SU-DHL-6 (cell line): ENCODE data around the gene RSBN1L.
"Not testable (repeated sequence)": the region's sequence is repeated elsewhere in the genome, so short reads cannot be mapped to it uniquely, and the experiment has no call there.

Experiments used
- H2AFZ ChIP-seq: fragments of 200-600 bp; sonication (generic); 2 replicates; pipeline ENCODE4 v1.6.1; 2014; ENCODE audit warnings: low read depth, mild to moderate bottlenecking, moderate library complexity, mixed read lengths, antibody characterized with exemption, low read length; ENCODE audit not compliant: severe bottlenecking
- H3F3A ChIP-seq: fragments of 200-600 bp; shearing (Covaris generic); 2 replicates; pipeline ENCODE4 v1.6.0; 2016; ENCODE audit warnings: antibody characterized with exemption, mild to moderate bottlenecking; ENCODE audit not compliant: insufficient read depth
- H3K27ac ChIP-seq: fragments of 200-600 bp; sonication (generic); 2 replicates; pipeline ENCODE4 v1.5.1; 2016; ENCODE audit warnings: low read depth, mild to moderate bottlenecking, low read length, moderate library complexity, mixed read lengths
- H3K27me3 ChIP-seq: fragments of 200-600 bp; sonication (generic), shearing (Covaris generic); 2 replicates; pipeline ENCODE4 v1.6.0; 2014; ENCODE audit warnings: mild to moderate bottlenecking, low read length
- H3K36me3 ChIP-seq: fragments of 200-600 bp; sonication (generic); 2 replicates; pipeline ENCODE4 v1.6.1; 2014; ENCODE audit warnings: mild to moderate bottlenecking, low read length, mixed read lengths
- H3K4me2 ChIP-seq: fragments of 300-600, 200-600 bp; shearing (Covaris generic), sonication (generic); 2 replicates; pipeline ENCODE4 v1.6.0; 2014; ENCODE audit warnings: low read length, low read depth, mild to moderate bottlenecking; ENCODE audit not compliant: poor library complexity, severe bottlenecking
- H3K4me3 ChIP-seq: fragments of 200-600 bp; sonication (generic); 2 replicates; pipeline ENCODE4 v1.5.1; 2014; ENCODE audit warnings: antibody characterized with exemption, low read length, mild to moderate bottlenecking, mixed read lengths; ENCODE audit not compliant: insufficient read depth, poor library complexity, severe bottlenecking
- H3K79me2 ChIP-seq: fragments of 200-600 bp; sonication (generic); 2 replicates; pipeline ENCODE4 v1.6.1; 2014; ENCODE audit warnings: mild to moderate bottlenecking, low read length, moderate library complexity; ENCODE audit not compliant: insufficient read depth
- H3K9ac ChIP-seq: fragments of 200-600 bp; sonication (generic); 2 replicates; pipeline ENCODE4 v1.7.0; 2014; ENCODE audit warnings: mild to moderate bottlenecking, low read length
- H3K9me2 ChIP-seq: fragments of 200-600 bp; sonication (generic); replicated peaks from 2 replicates; pipeline ENCODE4 v1.6.1; 2014; ENCODE audit warnings: low read length; ENCODE audit not compliant: insufficient read depth
- H3K9me3 ChIP-seq: fragments of 200-600 bp; sonication (generic); 2 replicates; pipeline ENCODE4 v1.6.1; 2014; ENCODE audit warnings: low read length, mixed read lengths; ENCODE audit not compliant: insufficient read depth
- H4K20me1 ChIP-seq: fragments of 200-600 bp; sonication (generic); 2 replicates; pipeline ENCODE4 v1.6.1; 2014; ENCODE audit warnings: low read depth, mild to moderate bottlenecking, antibody characterized with exemption, low read length, moderate library complexity, mixed read lengths
- CTCF ChIP-seq: fragments of 200-600 bp; sonication (generic); IDR thresholded peaks from one replicate; pipeline ENCODE4 v1.5.1; 2017; ENCODE audit warnings: antibody characterized with exemption, mild to moderate bottlenecking, low read length, moderate library complexity; ENCODE audit not compliant: insufficient read depth, poor library complexity, severe bottlenecking
- EZH2phosphoT487 ChIP-seq: fragments of 200-600 bp; sonication (generic), shearing (Covaris generic); conservative IDR thresholded peaks from 2 replicates; pipeline ENCODE4 v1.6.1; 2018; ENCODE audit warnings: mild to moderate bottlenecking, antibody characterized with exemption, low read length, moderate library complexity, mixed read lengths

The RSBN1L gene

GRCh38 chr7:77716804-77717203 lies 20.5 kb downstream of the RSBN1L start:
- Histone ChIP-seq H3K9ac (no peak overlapping the region), H3K36me3 (peaks cover 17% of the 10 kb centered on the region; the same call in 1 of the 2 replicates), H3F3A (peaks cover 12% of the 10 kb centered on the region; the same call in 1 of the 2 replicates), H3K79me2 (peaks cover 100% of the 10 kb centered on the region), H3K27me3 (no peaks in the 10 kb centered on the region), H2AFZ (no peak overlapping the region), H3K4me2 (no peak overlapping the region), H3K27ac (no peak overlapping the region), H3K4me3 (no peak overlapping the region), H3K9me2 (no peaks in the 10 kb centered on the region), H3K9me3 (no peaks in the 10 kb centered on the region), H4K20me1 (peaks cover 64% of the 10 kb centered on the region)
- no peak for TF ChIP-seq CTCF
- no peak for TF ChIP-seq EZH2phosphoT487

GRCh38 chr7:77717566-77717965 lies 21.3 kb downstream of the RSBN1L start:
- not testable (repeated sequence) for H2AFZ ChIP-seq, H3K9me2 ChIP-seq, H3K4me2 ChIP-seq, H3K9ac ChIP-seq, H3K4me3 ChIP-seq, H3K9me3 ChIP-seq, H3K27me3 ChIP-seq, H3K27ac ChIP-seq
- peaks cover 69% of the 10 kb centered on the region for H4K20me1 ChIP-seq
- H3K79me2 ChIP-seq: peaks cover 100% of the 10 kb centered on the region
- peaks cover 12% of the 10 kb centered on the region; the same call in 1 of the 2 replicates for H3F3A ChIP-seq
- H3K36me3 ChIP-seq: peaks cover 16% of the 10 kb centered on the region; the same call in 1 of the 2 replicates

GRCh38 chr7:77727527-77727926 lies 31.3 kb downstream of the RSBN1L start:
- no peak overlapping the region for H3K4me3 ChIP-seq

More at GRCh38 chr7:77727527-77727926, 31.3 kb downstream of the RSBN1L start:
- Histone ChIP-seq H3K79me2 (peaks cover 100% of the 10 kb centered on the region), H3K4me2 (no peak overlapping the region), H4K20me1 (peaks cover 45% of the 10 kb centered on the region), H3F3A (no peaks in the 10 kb centered on the region), H3K9ac (no peak overlapping the region), H2AFZ (no peak overlapping the region), H3K36me3 (no peaks in the 10 kb centered on the region), H3K9me2 (no peaks in the 10 kb centered on the region), H3K27ac (no peak overlapping the region), H3K27me3 (no peaks in the 10 kb centered on the region), H3K9me3 (no peaks in the 10 kb centered on the region)
- TF ChIP-seq EZH2phosphoT487 (no peak), CTCF (no peak)
